Activated B cell treated with CpG ODN at 0.5 μM for 24 hours (primary cell): ENCODE data around the gene ACAA1. TPM values are rescaled to one million over a fixed set of nuclear protein-coding genes. Genes with fewer than 3 reads are reported as not detected.

Experiments used
- ATAC-seq: fragments of 200-7000 bp; cut with Tn5 transposase; one replicate; pipeline ENCODE4 v1.10.0; 2021; ENCODE audit warnings: low read depth, mild to moderate bottlenecking, moderate library complexity
- CTCF ChIA-PET: fragments of 350-600 bp; sonication (Branson Sonifier 250); formaldehyde crosslinking; loops from one replicate; lab custom pipeline; 2021; ENCODE audit warnings: antibody characterized with exemption; lab: Charles Lee
- POLR2A ChIA-PET: fragments of 350-600 bp; sonication (Branson Sonifier 250); formaldehyde crosslinking; loops from one replicate; lab custom pipeline; 2021; ENCODE audit warnings: antibody characterized with exemption; lab: Charles Lee
- DNase-seq: peaks from one replicate; pipeline ENCODE4 v3.0.0; 2022
- H3K27ac Mint-ChIP-seq: one replicate; pipeline ENCODE4 v1.8.0; 2020; ENCODE audit warnings: mixed read lengths
- H3K27me3 Mint-ChIP-seq: one replicate; pipeline ENCODE4 v1.8.0; 2021; ENCODE audit warnings: mixed read lengths
- H3K36me3 Mint-ChIP-seq: one replicate; pipeline ENCODE4 v1.8.0; 2021; ENCODE audit warnings: low read depth, mixed read lengths
- H3K4me1 Mint-ChIP-seq: one replicate; pipeline ENCODE4 v1.8.0; 2021; ENCODE audit warnings: mixed read lengths
- H3K4me3 Mint-ChIP-seq: one replicate; pipeline ENCODE4 v1.8.0; 2020; ENCODE audit warnings: mild to moderate bottlenecking, mixed read lengths
- H3K9me3 Mint-ChIP-seq: one replicate; pipeline ENCODE4 v1.8.0; 2020; ENCODE audit warnings: mixed read lengths
- intact Hi-C: fragments of 100-400 bp; cut with micrococcal nuclease; formaldehyde crosslinking; loops from one replicate; pipeline ENCODE4 v1.15.1; 2024
- total RNA-seq: library from RNA; stranded (reverse); gene quantifications from 2 replicates; pipeline ENCODE4 v1.2.3, GENCODE V29; 2022
- TF ChIP-seq, protein P1 (sequence below): fragments of 200-600 bp; IDR thresholded peaks from one replicate; pipeline ENCODE4 v1.8.0; 2022; ENCODE audit warnings: antibody characterized with exemption, mild to moderate bottlenecking

The ACAA1 gene
- total RNA-seq, 1 donor from 2014 or later: 78.1 TPM

DNA sequence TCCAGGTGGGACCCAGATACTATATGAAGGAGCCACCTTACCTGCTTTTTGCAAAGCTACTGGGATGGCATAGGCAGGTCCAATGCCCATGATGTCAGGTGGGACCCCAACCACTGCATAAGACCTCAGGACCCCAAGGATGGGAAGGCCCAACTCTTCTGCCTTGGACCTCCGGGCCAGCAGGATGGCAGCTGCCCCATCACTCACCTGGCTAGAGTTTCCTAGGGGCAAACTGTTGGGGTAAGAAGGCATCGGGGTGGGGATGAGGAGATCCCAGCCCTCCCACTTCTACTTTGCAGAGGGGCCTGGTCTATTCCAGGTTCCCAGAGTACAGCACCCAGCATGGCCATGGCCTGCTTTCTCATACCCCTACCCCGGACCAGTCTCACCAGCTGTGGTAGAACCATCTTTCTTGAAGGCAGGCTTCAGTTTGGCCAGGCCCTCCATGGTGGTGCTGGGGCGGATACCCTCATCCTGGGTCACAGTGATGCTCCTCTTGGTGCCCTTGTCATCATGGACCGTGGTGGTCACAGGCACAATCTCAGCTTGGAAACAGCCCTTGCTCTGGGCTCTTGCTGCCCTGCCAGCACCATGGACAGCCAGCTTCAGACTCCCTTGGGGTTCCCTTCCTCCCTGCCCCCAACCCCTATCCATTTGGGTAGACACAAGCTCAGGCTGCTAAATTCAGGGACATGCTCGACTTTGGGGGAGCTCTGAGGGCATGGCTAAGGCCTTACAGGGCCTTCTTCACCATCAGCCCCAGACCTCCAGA is 10.6 kb downstream of the ACAA1 start:
- no peaks in the 10 kb centered on the region for H3K27me3 Mint-ChIP-seq
- H3K9me3 Mint-ChIP-seq: no peaks in the 10 kb centered on the region
- DNase-seq: no peak
- no peak overlapping the region for H3K27ac Mint-ChIP-seq
- ChIA-PET POLR2A (no interaction called here), CTCF (interaction anchor here (0.6 kb wide), 1 partner anchor 1261 kb away, joined by 3 read pairs; no protein-coding TSS in a partner anchor)
- peaks cover 5% of the 10 kb centered on the region for H3K4me1 Mint-ChIP-seq
- no peak overlapping the region for H3K4me3 Mint-ChIP-seq
- H3K36me3 Mint-ChIP-seq: peaks cover 89% of the 10 kb centered on the region
- no peak for ATAC-seq
- TF ChIP-seq, protein P1, sequence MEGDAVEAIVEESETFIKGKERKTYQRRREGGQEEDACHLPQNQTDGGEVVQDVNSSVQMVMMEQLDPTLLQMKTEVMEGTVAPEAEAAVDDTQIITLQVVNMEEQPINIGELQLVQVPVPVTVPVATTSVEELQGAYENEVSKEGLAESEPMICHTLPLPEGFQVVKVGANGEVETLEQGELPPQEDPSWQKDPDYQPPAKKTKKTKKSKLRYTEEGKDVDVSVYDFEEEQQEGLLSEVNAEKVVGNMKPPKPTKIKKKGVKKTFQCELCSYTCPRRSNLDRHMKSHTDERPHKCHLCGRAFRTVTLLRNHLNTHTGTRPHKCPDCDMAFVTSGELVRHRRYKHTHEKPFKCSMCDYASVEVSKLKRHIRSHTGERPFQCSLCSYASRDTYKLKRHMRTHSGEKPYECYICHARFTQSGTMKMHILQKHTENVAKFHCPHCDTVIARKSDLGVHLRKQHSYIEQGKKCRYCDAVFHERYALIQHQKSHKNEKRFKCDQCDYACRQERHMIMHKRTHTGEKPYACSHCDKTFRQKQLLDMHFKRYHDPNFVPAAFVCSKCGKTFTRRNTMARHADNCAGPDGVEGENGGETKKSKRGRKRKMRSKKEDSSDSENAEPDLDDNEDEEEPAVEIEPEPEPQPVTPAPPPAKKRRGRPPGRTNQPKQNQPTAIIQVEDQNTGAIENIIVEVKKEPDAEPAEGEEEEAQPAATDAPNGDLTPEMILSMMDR: no peak
- intact Hi-C loops: no loop called here

DNA sequence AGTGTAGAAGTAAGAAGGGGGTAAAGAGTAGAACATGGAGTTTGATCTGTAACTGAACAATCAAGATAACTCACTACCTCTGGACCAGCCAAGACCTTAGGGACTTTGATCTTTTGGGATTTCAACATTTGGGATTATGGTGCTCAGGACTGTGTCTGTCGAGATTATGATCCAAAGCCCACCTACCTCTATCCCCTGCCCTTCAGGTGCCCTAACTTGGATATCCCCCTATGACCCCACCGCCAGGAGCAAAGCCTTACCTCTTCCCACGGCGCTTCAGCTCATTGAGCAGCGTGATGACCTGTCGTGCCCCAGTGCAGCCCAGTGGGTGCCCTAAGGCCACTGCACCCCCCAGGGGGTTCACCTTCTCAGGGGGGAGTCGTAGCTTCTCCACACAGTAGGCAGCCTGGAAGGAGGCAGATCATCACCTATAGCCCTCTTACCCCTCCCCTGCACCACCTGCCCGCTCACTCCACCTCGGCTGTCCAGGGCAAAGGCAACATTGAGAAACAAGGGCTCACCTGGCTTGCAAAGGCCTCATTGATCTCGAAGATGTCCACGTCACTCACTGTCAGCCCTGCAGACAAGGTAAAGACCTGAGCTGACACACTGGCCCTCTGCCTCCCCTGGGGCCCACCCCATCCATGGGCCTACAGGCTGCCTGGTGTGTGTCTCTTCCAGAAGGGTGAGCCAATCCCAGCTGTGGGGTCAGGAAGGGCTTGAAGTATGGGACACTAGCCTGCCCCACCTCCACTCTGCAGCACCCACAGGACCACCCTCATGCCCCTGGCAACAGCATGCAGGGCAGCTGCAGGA is 11.4 kb downstream of the ACAA1 start:
- Mint-ChIP-seq H3K27ac (no peak overlapping the region), H3K9me3 (no peaks in the 10 kb centered on the region), H3K36me3 (peaks cover 88% of the 10 kb centered on the region), H3K4me1 (peaks cover 2% of the 10 kb centered on the region), H3K27me3 (no peaks in the 10 kb centered on the region), H3K4me3 (no peak overlapping the region)
- TF ChIP-seq, protein P1: no peak
- intact Hi-C loops: no loop called here
- DNase-seq (no peak), ATAC-seq (no peak)
- ChIA-PET POLR2A (no interaction called here), CTCF (no interaction called here)

GRCh38 chr3:38124324-38125122 is 12.4 kb downstream of the ACAA1 start:
- TF ChIP-seq, protein P1: no peak
- no peak overlapping the region for H3K27ac Mint-ChIP-seq
- ChIA-PET POLR2A (interaction anchor here (1.3 kb wide), 1 partner anchor 40 kb away, joined by 3 read pairs; the partner anchor contains the start of gene OXSR1), CTCF (no interaction called here)
- H3K4me1 Mint-ChIP-seq: no peaks in the 10 kb centered on the region
- H3K9me3 Mint-ChIP-seq: no peaks in the 10 kb centered on the region
- intact Hi-C loops: no loop called here
- H3K36me3 Mint-ChIP-seq: peaks cover 88% of the 10 kb centered on the region
- no peaks in the 10 kb centered on the region for H3K27me3 Mint-ChIP-seq
- DNase-seq (no peak), ATAC-seq (no peak)
- no peak overlapping the region for H3K4me3 Mint-ChIP-seq

GRCh38 chr3:38122712-38123290 is 14.1 kb downstream of the ACAA1 start:
- DNase-seq (no peak), ATAC-seq (no peak)
- intact Hi-C loops: no loop called here
- TF ChIP-seq, protein P1: no peak
- CTCF ChIA-PET: no interaction called here
- no peak overlapping the region for H3K27ac Mint-ChIP-seq
- H3K36me3 Mint-ChIP-seq: peaks cover 79% of the 10 kb centered on the region
- H3K9me3 Mint-ChIP-seq: no peaks in the 10 kb centered on the region
- peaks cover 2% of the 10 kb centered on the region for H3K4me1 Mint-ChIP-seq
- no peak overlapping the region for H3K4me3 Mint-ChIP-seq
- H3K27me3 Mint-ChIP-seq: no peaks in the 10 kb centered on the region
- POLR2A ChIA-PET: no interaction called here
